ENCODE measurements around the gene SCNN1G. TPM values are rescaled to one million over a fixed set of nuclear protein-coding genes. Genes with fewer than 3 reads are reported as not detected.

Gene SCNN1G
- total and polyA plus RNA-seq, 2 of the 13 experiments (the other 11 are each of a cell fraction or from before 2014, with no cell fraction given), result not detected

- DNase-seq (ENCODE audit: low spot score) (no peak), FAIRE-seq (peak; percentile 56), ATAC-seq (peak; percentile 79)
- intact Hi-C loops (cut with micrococcal nuclease; ENCODE audit: unreplicated experiment) (loop anchor here (5.0 kb wide), 1 partner anchor 258 kb away; no protein-coding TSS in a partner anchor), in situ Hi-C loops (cut with HindIII; ENCODE audit: extremely low pct_ligation_motif_present, low pct_unique_long_range_greater_than_20kb) (no loop called here)
- H3K4me1 ChIP-seq (ENCODE audit: insufficient read depth, low read length), result peaks cover 12% of the 10 kb centered on the region
- no peaks in the 10 kb centered on the region for H3K79me2 ChIP-seq (ENCODE audit: insufficient read depth, low read length)
- POLR2A ChIA-PET, result no interaction called here
- no peaks in the 10 kb centered on the region for H3K36me3 ChIP-seq (replicated peaks in 1 of 2; ENCODE audit: control insufficient read depth in 1 of 2, insufficient read depth in 2 of 2, low read length in 2 of 2)
- no peaks in the 10 kb centered on the region for H4K20me1 ChIP-seq (ENCODE audit: insufficient read depth, low read length)
- no peak overlapping the region for H2AFZ ChIP-seq (ENCODE audit: low read length)
- no peaks in the 10 kb centered on the region for H3K9me3 ChIP-seq (ENCODE audit: low read length)
- CTCF ChIA-PET (ENCODE audit: low intra/inter-chr PET ratio, low total read pairs), result interaction anchor here (1.5 kb wide), 1 partner anchor 73 kb away, joined by 6 read pairs; no protein-coding TSS in a partner anchor
- H3K4me3 ChIP-seq (replicated peaks in 1 of 3; ENCODE audit: insufficient read depth in 1 of 3, low read depth in 2 of 3, low read length in 3 of 3), result no peak overlapping the region
- BruUV-seq (replicated peaks), result no TSS peak
- H3K4me2 ChIP-seq (ENCODE audit: low read depth, low read length), result no peak overlapping the region
- no peak overlapping the region for H3K27ac ChIP-seq (ENCODE audit: extremely low read length, insufficient read depth, low read length)
- 27% methylated on average over 7 of the region's 7 CpGs for WGBS (ENCODE audit: low lambda C conversion rate)
- no peak overlapping the region for H3K9ac ChIP-seq (ENCODE audit: insufficient read depth, low read depth, low read length)
- peaks cover 2 to 15% of the 10 kb centered on the region in 2 experiments; a peak in 2 of 5 replicates for H3K27me3 ChIP-seq (ENCODE audit: control insufficient read depth in 1 of 2, insufficient read depth in 2 of 2, low read length in 2 of 2)
- TF ChIP-seq THAP11 (CRISPR knock-in tag; IDR thresholded peaks at IDR 0.05), result 0 out of 2 replicates have a peak, but pooled peaks have one; percentile 16
- 0 out of 2 replicates have a peak, but pooled peaks have one; percentile 55 for TF ChIP-seq ZNF777 (CRISPR knock-in tag; IDR thresholded peaks at IDR 0.05)
- 0 out of 2 replicates have a peak, but pooled peaks have one; percentile 46 for TF ChIP-seq ZNF644 (CRISPR knock-in tag; IDR thresholded peaks at IDR 0.05; ENCODE audit: low read depth)
- 0 out of 2 replicates have a peak, but pooled peaks have one; percentile 25 for TF ChIP-seq ZNF274 (CRISPR knock-in tag; IDR thresholded peaks at IDR 0.05)
- TF ChIP-seq ZNF337 (CRISPR knock-in tag; IDR thresholded peaks at IDR 0.05; ENCODE audit: borderline replicate concordance, low read depth), result no peak
- TF ChIP-seq STAG1 (CRISPR knock-in tag; IDR thresholded peaks at IDR 0.05), result peak; percentile 85
- TF ChIP-seq ARID5B (CRISPR knock-in tag; IDR thresholded peaks at IDR 0.05), result 0 out of 2 replicates have a peak, but pooled peaks have one; percentile 17
- TF ChIP-seq ZNF121 (CRISPR knock-in tag; IDR thresholded peaks at IDR 0.05), result peak; percentile 65; the same call in 1 of the 2 replicates
- TF ChIP-seq ZNF512B (CRISPR knock-in tag; IDR thresholded peaks at IDR 0.05; ENCODE audit: borderline replicate concordance), result no peak
- peak; percentile 63 for TF ChIP-seq KDM2A (CRISPR knock-in tag; IDR thresholded peaks at IDR 0.05; ENCODE audit: borderline replicate concordance, low read depth)
- TF ChIP-seq ZNF501 (CRISPR knock-in tag; IDR thresholded peaks at IDR 0.05), result peak; percentile 32; the same call in 1 of the 2 replicates
- 0 out of 2 replicates have a peak, but pooled peaks have one; percentile 19 for TF ChIP-seq IRF2 (CRISPR knock-in tag; IDR thresholded peaks at IDR 0.05)
- TF ChIP-seq RXRB (CRISPR knock-in tag; IDR thresholded peaks at IDR 0.05; ENCODE audit: borderline replicate concordance), result 0 out of 2 replicates have a peak, but pooled peaks have one; percentile 28
- TF ChIP-seq THRA (CRISPR knock-in tag; IDR thresholded peaks at IDR 0.05; ENCODE audit: borderline replicate concordance), result peak; percentile 20; the same call in 1 of the 2 replicates
Observed at GRCh38 chr16:23155445-23156049, 27.0 kb upstream of the SCNN1G start.

Data from HepG2 (cell line).